GM15510 (cell line): ENCODE measurements around the gene TRMT2A.

ENCODE experiments used
- POLR2A ChIP-seq: IDR thresholded peaks from 3 replicates; pipeline ENCODE4 v1.6.1; 2011; ENCODE audit warnings: borderline replicate concordance; ENCODE audit not compliant: insufficient read length; ENCODE audit errors: extremely low read depth

Gene TRMT2A

DNA sequence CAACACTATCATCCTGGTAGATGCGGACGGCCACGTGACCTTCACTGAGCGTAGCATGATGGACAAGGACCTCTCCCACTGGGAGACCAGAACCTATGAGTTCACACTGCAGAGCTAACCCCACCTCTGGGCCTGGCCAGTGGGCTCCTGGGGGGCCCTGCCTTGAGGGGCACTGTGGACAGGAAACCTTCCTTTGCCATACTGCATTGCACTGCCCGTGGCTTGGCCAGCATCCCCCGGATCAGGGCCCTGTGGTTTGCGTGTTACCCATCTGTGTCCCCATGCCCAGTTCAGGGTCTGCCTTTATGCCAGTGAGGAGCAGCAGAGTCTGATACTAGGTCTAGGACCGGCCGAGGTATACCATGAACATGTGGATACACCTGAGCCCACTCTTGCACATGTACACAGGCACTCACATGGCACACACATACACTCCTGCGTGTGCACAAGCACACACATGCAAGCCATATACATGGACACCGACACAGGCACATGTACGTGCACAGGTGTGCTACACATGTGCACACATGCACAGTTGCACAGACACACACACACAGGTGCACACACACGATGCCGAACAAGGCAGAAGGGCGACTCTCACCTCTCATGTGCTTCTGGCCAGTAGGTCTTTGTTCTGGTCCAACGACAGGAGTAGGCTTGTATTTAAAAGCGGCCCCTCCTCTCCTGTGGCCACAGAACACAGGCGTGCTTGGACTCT, 52.3 kb downstream of the TRMT2A start:
- no peak for TF ChIP-seq POLR2A

DNA sequence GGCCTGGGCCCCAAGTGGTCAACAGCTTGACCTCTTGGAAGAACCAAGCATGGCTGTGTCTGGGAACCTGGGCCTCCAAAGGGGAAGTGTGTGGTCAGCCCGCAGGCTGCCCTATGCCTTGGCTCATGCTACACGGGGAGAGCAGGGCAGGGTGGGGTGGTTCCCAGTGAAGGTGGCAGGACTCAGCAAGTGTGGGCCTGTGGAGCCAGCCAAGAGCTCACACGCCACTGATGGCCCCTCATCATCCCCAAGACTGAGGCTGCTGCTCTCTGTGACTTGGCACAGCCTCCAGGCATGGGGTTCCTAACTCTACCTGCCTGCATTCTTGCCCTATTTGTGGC, 52.9 kb downstream of the TRMT2A start:
- no peak for TF ChIP-seq POLR2A

DNA sequence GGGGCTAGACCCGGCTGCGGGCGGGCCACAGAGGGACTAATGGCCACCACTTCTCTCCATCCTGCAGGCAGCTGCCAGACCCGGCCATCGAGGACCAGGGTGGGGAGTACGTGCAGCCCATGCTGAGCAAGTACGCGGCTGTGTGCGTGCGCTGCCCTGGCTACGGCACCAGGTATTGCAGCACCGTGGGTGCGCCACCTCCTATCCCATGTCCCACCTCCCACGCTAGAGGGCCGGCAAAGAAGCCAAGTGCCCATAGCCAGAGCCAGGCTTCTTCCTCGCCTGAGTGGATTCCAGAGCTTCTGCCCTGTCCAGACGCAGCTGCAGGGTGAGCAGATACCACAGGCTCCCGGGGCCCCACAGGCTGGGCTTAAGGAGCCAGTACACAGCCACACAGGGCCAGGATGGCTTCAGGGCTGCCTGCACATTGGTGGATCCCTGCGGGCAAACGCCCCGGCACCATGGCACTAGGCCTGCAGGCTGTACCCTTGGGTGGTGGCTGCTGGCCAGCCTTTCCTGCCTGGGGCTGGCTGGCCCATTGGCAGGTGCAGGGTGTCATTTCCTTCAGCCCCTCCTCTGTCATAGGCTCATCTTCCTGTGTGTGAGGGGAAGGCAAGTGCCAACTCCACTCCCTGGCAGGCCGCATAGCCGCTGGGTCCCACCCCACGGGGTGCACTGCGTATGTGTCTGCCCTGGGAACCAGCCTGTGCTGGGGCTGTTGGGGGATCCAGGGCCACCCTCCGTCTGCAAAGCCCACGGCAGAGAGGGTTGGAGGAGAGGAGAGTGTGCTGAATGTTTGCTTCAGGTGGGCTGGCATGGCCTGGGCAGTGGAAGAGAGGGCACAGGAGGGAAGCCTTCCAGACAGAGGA, 53.5 kb downstream of the TRMT2A start:
- TF ChIP-seq POLR2A = no peak

DNA sequence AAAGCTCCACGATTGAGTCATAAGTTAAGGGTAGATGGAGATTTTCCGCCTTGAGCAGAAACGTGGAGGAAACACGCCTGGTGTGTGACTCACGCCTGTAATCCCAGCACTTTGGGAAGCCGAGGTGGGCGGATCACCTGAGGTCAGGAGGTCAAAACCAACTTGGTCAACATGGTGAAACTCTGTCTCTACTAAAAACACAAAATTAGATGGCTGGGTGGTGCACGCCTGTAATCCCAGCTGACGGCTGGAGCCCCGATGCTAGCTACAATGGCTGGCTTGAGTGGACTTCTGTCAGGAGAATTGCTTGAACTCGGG, 54.3 kb downstream of the TRMT2A start:
- no peak for TF ChIP-seq POLR2A

DNA sequence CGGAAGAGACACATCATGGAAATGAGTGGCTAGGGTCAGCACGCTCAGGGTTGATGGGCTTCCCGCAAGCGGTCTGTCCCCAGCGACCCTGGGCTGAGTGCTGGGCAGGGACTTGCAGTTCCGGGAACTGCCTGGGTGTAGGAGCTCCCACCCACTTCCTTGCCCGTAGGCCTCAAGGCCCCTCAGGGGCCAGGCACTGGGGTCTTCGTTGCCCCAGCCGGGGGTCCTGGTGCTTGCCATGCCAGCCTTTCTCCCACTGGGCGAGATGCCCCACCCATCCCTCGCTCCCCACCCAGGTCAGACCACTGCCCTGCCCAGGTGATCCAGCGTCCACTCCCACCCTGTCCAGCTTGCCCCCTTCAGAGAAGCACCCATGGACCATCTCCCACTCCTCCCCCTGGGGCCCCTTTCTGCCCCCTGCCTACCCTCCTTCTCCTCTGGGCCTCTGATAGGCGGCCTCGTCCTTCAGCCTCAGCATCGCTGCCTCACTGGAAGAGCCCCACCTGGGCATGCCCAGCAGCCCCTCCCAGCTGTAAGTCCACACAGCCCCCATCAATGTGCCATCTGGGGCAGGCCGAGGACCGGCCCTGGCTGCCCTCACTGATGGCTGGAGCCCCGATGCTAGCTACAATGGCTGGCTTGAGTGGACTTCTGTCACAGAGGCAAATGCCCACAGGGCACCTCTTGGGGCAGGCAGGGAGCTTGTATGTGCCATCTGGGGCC, 54.8 kb downstream of the TRMT2A start:
- no peak for TF ChIP-seq POLR2A
